ENCODE data around the gene BANF2. TPM values are rescaled to one million over a fixed set of nuclear protein-coding genes. Genes with fewer than 3 reads are reported as not detected.

Gene BANF2
- total RNA-seq, 1 experiment from 2014 or later = not detected

GRCh38 chr20:17652411-17652810, 47.4 kb upstream of the BANF2 start:
- no peak overlapping the region for H3K4me3 Mint-ChIP-seq (ENCODE audit: low read depth, unreplicated experiment)
- CTCF ChIA-PET = no interaction called here
- no peaks in the 10 kb centered on the region for H3K36me3 Mint-ChIP-seq (ENCODE audit: insufficient read depth, unreplicated experiment)
- no peak for DNase-seq
- TF ChIP-seq, protein P1, sequence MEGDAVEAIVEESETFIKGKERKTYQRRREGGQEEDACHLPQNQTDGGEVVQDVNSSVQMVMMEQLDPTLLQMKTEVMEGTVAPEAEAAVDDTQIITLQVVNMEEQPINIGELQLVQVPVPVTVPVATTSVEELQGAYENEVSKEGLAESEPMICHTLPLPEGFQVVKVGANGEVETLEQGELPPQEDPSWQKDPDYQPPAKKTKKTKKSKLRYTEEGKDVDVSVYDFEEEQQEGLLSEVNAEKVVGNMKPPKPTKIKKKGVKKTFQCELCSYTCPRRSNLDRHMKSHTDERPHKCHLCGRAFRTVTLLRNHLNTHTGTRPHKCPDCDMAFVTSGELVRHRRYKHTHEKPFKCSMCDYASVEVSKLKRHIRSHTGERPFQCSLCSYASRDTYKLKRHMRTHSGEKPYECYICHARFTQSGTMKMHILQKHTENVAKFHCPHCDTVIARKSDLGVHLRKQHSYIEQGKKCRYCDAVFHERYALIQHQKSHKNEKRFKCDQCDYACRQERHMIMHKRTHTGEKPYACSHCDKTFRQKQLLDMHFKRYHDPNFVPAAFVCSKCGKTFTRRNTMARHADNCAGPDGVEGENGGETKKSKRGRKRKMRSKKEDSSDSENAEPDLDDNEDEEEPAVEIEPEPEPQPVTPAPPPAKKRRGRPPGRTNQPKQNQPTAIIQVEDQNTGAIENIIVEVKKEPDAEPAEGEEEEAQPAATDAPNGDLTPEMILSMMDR (IDR thresholded peaks at IDR 0.05; ENCODE audit: unreplicated experiment) = no peak
- no peak overlapping the region for H3K27ac Mint-ChIP-seq (ENCODE audit: unreplicated experiment)
- intact Hi-C loops (cut with micrococcal nuclease; ENCODE audit: unreplicated experiment) = loop anchor here (10.0 kb wide), 1 partner anchor 252 kb away; no protein-coding TSS in a partner anchor
- H3K4me1 Mint-ChIP-seq (ENCODE audit: low read depth, unreplicated experiment) = no peaks in the 10 kb centered on the region
- no TSS peak for BruUV-seq (replicated peaks)
- H3K9me3 Mint-ChIP-seq (ENCODE audit: low read depth, unreplicated experiment) = no peaks in the 10 kb centered on the region
- no peaks in the 10 kb centered on the region for H3K27me3 Mint-ChIP-seq (ENCODE audit: unreplicated experiment)

DNA sequence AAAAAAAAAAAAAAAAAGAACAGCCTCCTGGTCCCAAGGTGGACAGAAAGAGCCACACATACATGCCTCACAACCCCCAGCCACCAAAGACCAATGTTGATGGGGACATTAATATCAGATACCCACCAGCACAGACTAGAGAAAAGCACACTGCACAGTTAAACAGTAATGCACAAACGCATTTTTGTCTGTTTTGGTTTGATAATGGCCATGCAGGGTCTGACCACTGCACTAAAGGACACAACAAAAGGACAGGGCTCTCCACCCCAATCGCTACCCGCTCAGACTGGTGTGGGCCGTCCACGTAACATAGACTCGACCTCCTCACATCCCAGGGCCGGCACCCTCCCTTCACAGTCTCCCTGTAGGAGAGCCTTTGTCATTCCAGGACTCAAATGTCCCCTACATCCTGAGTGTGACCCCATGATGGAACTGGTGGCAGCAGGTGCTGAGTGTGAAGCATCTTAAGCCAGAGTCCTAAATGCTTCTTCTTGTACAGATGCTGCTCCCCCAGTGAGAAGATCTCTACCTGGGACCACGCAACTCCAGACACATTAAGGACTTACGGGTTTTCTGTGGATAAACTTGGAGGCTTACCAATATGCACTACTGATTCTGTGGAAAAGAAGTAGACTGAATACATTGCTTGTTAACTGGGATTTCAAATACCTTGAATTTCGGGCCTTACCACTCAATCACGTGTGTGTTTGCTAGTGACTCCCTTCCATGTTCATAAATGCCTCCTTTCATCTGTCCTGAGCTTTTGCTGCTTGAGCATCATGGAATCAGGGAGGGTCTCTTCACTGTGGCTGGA, 45.7 kb upstream of the BANF2 start:
- no TSS peak for BruUV-seq (replicated peaks)
- Mint-ChIP-seq H3K36me3 (ENCODE audit: insufficient read depth, unreplicated experiment) (no peaks in the 10 kb centered on the region), H3K4me1 (ENCODE audit: low read depth, unreplicated experiment) (no peaks in the 10 kb centered on the region), H3K27ac (ENCODE audit: unreplicated experiment) (no peak overlapping the region), H3K9me3 (ENCODE audit: low read depth, unreplicated experiment) (no peaks in the 10 kb centered on the region), H3K4me3 (ENCODE audit: low read depth, unreplicated experiment) (no peak overlapping the region), H3K27me3 (ENCODE audit: unreplicated experiment) (no peaks in the 10 kb centered on the region)
- intact Hi-C loops (cut with micrococcal nuclease; ENCODE audit: unreplicated experiment) = loop anchor here (10.0 kb wide), 1 partner anchor 251 kb away; no protein-coding TSS in a partner anchor
- TF ChIP-seq, protein P1 (IDR thresholded peaks at IDR 0.05; ENCODE audit: unreplicated experiment) = no peak
- CTCF ChIA-PET = no interaction called here
- no peak for DNase-seq

- no TSS peak for BruUV-seq (replicated peaks)
- no peaks in the 10 kb centered on the region for H3K27me3 Mint-ChIP-seq (ENCODE audit: unreplicated experiment)
- CTCF ChIA-PET = no interaction called here
- H3K27ac Mint-ChIP-seq (ENCODE audit: unreplicated experiment) = no peak overlapping the region
- DNase-seq = peak; percentile 2
- H3K4me1 Mint-ChIP-seq (ENCODE audit: low read depth, unreplicated experiment) = no peaks in the 10 kb centered on the region
- no peak overlapping the region for H3K4me3 Mint-ChIP-seq (ENCODE audit: low read depth, unreplicated experiment)
- TF ChIP-seq, protein P1 (IDR thresholded peaks at IDR 0.05; ENCODE audit: unreplicated experiment) = no peak
- H3K9me3 Mint-ChIP-seq (ENCODE audit: low read depth, unreplicated experiment) = no peaks in the 10 kb centered on the region
- peaks cover 5% of the 10 kb centered on the region for H3K36me3 Mint-ChIP-seq (ENCODE audit: insufficient read depth, unreplicated experiment)
- intact Hi-C loops (cut with micrococcal nuclease; ENCODE audit: unreplicated experiment) = loop anchor here (10.0 kb wide), 1 partner anchor 250 kb away; no protein-coding TSS in a partner anchor
Observed at GRCh38 chr20:17654649-17655285, 45.0 kb upstream of the BANF2 start.

- intact Hi-C loops (cut with micrococcal nuclease; ENCODE audit: unreplicated experiment) = loop anchor here (10.0 kb wide), 1 partner anchor 250 kb away; no protein-coding TSS in a partner anchor
- CTCF ChIA-PET = no interaction called here
- TF ChIP-seq, protein P1 (IDR thresholded peaks at IDR 0.05; ENCODE audit: unreplicated experiment) = no peak
- Mint-ChIP-seq H3K27me3 (ENCODE audit: unreplicated experiment) (no peaks in the 10 kb centered on the region), H3K27ac (ENCODE audit: unreplicated experiment) (no peak overlapping the region), H3K4me3 (ENCODE audit: low read depth, unreplicated experiment) (no peak overlapping the region), H3K4me1 (ENCODE audit: low read depth, unreplicated experiment) (no peaks in the 10 kb centered on the region), H3K9me3 (ENCODE audit: low read depth, unreplicated experiment) (no peaks in the 10 kb centered on the region), H3K36me3 (ENCODE audit: insufficient read depth, unreplicated experiment) (peaks cover 10% of the 10 kb centered on the region)
- BruUV-seq (replicated peaks) = no TSS peak
- DNase-seq = no peak
Observed at GRCh38 chr20:17655286-17655651, 44.5 kb upstream of the BANF2 start.

Data from Calu3 (cell line).